ENCODE data around the gene PPA1.
A peak's percentile ranks its signal among the peaks of the same experiment; 100 is the strongest.
"Not testable (repeated sequence)": the region's sequence is repeated elsewhere in the genome, so short reads cannot be mapped to it uniquely, and the experiment has no call there.

PPA1 gene

GRCh38 chr10:70254778-70255328 is 21.6 kb upstream of the PPA1 start:
- no peak for DNase-seq

DNA sequence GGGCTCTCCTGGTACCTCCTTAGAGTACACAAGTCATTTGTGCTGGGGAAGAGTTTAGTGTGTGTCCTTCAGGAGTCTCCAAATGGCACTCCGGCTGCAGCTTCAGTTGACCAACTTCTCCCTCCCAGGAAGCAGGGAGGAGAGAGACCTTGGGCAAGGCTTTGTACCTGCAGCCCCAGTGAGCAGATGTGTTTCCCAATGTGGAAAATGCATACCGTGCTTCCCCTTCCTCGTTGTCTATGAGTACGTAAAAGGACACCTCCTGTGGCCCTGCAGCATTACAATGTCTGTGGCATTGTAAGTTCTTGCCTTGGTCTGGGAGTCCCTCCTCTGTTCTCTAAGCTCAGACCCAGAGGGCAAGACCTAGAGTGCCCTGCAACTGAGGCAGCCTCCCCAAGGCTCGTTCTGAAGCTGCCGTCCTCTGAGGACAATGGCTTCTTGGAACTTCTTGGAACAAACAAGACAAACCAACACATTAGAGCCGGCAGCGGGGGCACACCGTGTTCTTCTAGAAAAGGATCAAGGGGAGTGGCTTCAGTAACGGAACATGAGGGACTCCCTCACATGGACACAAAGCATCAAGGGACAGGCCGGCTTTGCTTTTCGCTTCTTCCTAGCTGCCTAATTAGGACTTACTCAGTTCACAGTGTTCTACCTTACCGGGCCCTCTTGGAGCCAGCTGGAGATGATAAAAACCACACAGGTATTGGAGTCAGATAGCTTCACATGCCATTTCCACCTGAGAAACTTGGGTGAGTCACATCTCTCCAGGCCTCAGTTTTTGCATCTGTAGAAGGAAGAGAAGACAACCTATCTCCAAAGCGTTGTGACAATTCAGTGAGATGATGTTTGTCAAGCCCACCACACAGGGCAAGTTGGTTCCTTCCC is 20.9 kb upstream of the PPA1 start:
- no peak for DNase-seq

DNA sequence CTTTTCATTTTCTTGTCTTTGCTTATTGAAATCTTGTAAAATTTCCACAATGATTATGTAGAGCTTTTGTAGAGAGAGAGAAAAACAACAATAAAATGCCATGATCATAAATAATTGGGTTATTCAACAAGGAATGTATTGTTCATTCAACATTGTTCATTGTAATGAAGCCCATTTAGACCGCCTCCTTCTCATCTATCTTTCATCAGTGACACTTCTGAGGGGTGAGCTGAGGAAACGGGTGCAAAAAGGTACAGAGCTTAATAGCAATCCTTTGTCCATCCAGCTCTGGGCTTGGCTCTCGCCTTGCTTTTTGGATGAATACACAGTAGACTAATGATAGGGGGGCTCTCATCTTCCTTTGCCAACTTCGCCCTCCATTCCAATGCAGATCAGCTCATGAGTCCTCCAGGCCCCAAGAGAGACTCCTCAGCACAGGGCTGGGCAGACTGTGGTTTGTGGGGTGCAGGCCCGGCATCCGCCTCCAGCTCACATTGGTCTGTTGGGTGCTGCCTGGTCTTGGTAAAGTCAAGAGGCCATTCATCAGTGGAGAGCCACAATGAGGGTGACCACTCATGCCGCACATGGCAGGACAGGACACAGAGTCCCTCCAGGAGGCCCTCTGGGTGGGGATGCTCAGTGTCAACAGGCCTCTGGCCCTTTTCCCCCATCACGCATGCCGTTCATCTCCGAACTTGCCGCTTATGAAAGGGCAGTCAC is 17.9 kb upstream of the PPA1 start:
- DNase-seq: no peak

DNA sequence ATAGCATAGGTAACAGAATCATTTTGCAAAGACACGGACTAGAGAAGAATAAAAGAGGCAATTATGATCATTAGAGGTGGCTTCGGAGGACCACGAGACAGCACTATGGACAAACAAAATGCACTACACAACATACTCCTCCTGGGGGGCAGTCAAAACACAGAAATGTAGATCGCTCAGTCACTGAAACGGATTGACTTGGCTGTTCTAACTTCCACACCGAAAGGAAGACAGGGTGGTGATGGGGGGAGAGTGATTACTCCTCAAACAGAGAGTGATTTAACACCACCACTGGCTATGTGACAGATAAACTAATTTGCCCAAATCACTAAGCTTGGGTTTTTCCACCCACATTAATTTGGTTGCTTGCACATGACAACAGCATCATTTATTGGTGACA is 14.1 kb upstream of the PPA1 start:
- no peak for DNase-seq

- no peak for DNase-seq
Measured at GRCh38 chr10:70241081-70241480, 7.9 kb upstream of the PPA1 start.

- not testable (repeated sequence) for DNase-seq
Measured at GRCh38 chr10:70239986-70240385, 6.8 kb upstream of the PPA1 start.

DNA sequence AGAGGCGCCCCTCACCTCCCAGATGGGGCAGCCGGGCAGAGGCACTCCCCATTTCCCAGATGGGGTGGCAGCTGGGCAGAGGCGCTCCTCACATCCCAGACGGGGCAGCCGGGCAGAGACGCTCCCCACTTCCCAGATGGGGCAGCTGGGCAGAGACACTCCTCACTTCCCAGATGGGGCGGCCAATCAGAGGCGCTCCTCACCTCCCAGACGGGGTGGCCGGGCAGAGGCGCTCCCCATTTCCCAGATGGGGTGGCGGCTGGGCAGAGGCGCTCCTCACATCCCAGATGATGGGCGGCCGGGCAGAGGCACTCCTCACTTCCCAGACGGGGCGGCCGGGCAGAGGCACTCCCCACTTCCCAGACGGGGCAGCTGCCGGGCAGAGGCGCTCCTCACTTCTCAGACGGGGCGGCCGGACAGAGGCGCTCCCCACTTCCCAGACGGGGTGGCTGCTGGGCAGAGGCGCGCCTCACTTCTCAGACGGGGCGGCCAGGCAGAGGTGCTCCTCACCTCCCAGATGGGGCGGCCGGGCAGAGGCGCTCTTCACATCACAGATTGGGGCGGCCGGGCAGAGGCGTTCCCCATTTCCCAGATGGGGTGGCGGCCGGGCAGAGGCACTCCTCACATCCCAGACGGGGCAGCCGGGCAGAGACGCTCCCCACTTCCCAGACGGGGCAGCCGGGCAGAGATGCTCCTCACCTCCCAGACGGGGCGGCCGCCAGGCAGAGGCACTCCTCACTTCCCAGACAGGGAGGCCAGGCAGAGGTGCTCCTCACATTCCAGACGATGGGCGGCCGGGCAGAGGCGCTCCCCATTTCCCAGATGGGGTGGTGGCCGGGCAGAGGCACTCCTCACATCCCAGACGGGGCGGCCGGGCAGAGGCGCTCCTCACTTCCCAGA is 6.1 kb upstream of the PPA1 start:
- not testable (repeated sequence) for DNase-seq

DNA sequence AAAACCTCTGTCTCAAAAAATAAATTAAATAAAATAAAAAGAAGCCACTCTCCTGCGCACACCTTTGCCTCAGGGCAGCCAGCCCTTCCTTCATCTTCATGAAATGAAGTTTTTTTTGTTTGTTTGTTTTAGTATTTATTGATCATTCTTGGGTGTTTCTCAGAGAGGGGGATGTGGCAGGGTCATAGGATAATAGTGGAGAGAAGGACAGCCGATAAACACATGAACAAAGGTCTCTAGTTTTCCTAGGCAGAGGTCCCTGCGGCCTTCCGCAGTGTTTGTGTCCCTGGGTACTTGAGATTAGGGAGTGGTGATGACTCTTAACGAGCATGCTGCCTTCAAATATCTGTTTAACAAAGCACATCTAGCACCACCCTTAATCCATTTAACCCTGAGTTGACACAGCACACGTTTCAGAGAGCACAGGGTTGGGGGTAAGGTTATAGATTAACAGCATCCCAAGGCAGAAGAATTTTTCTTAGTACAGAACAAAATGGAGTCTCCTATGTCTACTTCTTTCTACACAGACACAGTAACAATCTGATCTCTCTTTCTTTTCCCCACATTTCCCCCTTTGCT is 4.8 kb upstream of the PPA1 start:
- DNase-seq: not testable (repeated sequence)

GRCh38 chr10:70234668-70235447 is 1.6 kb upstream of the PPA1 start:
- no peak for DNase-seq

GRCh38 chr10:70233939-70234300 is 691 bp upstream of the PPA1 start:
- DNase-seq: no peak

DNA sequence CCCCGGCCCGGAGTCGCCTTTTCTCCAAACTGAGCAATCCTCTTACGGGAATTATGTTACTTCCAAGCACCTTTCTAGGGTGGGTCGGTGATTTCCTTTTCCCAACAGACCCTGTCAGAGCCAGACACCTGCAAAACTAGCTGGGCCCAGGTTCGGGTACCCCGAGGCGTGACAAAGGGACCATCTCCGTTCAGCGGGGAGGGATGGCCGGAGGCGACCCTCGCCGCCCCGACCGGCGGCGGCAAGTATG is 445 bp downstream of the PPA1 start:
- DNase-seq: no peak

GRCh38 chr10:70232155-70232858 is 922 bp downstream of the PPA1 start:
- DNase-seq: peak; percentile 56

- DNase-seq: no peak
Measured at GRCh38 chr10:70228491-70228890, 4.7 kb downstream of the PPA1 start.

- no peak for DNase-seq
Measured at GRCh38 chr10:70227548-70228320, 5.5 kb downstream of the PPA1 start.

GRCh38 chr10:70223728-70224127 is 9.5 kb downstream of the PPA1 start:
- no peak for DNase-seq

DNA sequence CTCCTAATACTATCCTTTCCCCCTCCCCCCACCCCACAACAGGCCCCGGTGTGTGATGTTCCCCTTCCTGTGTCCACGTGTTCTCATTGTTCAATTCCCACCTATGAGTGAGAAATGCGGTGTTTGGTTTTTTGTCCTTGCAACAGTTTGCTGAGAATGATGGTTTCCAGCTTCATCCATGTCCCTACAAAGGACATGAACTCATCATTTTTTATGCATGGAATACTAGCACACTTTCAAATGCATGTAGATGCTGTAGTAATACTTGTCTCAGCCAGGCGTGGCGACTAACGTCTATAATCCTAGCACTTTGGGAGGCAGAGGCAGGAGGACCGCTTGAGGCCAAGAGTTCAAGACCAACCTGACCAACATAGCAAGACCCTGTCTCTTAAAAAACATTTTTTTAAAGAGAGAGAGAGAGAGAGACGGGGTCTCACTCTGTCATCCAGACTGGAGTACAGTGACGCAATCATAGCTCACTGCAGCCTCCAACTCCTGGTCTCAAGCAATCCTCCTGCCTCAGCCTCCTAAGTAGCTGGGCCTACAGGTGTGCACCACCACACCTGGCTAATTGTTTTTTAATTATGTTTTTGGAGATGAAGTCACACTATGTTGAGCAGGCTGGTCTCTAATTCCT is 10.3 kb downstream of the PPA1 start:
- DNase-seq: not testable (repeated sequence)

GRCh38 chr10:70222340-70222794 is 10.9 kb downstream of the PPA1 start:
- DNase-seq: no peak

GRCh38 chr10:70221030-70221429 is 12.2 kb downstream of the PPA1 start:
- no peak for DNase-seq

DNA sequence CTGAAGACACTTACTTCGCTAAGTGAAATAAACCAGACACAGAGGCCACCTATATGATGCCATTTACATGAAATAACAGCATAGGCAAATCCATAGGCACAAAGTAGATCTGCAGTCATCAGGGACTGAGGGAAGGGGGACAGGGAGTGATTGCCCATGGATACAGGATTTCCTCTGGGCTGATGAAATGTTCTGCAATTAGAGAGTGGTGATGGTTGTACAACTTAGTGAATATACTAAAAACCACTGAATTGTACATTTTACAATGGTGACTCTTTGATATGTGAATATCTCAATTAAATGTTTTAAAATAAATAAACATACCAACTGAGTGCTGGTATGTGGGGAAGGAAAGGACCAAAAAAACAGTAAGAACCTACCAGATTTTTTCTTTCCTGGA is 20.4 kb downstream of the PPA1 start:
- DNase-seq: no peak

- DNase-seq: no peak
Measured at GRCh38 chr10:70212277-70212676, 21.0 kb downstream of the PPA1 start.
